ENCODE data around the gene WDR82.

WDR82 gene

DNA sequence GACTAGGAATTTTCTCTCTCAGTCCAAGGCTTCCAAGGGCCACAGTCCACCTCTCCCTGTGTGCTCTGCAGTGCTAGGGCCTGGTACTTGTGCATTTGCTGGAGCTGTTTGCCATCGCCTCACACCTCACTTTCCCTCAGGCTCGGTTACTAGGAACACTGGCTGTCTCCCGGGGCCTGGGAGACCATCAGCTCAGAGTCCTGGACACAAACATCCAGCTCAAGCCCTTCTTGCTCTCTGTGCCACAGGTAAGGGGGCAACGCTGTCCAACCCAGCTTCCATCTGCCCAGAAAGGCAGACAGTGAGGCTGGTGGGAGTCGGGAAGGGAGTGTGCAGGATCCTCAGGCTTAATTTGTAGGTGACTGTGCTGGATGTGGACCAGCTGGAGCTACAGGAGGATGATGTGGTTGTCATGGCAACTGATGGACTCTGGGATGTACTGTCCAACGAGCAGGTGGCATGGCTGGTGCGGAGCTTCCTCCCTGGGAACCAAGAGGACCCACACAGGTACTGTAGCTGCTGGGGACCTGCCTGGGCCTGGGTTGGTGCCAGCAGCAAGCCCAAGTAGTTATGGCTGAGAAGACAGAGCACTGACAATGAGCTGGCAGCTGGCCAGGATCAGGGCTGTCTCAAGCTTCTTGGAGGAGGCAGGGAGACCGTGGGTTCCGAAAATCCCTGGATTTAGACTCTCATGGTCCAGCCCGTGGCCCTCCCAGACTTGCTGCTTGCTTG is 29.5 kb downstream of the WDR82 start:
- DNase-seq (ENCODE audit: low spot score), result peak; percentile 14
- in situ Hi-C loops (cut with MboI; ENCODE audit: low pct_unique_long_range_greater_than_20kb, low sequenced_read_pairs, unreplicated experiment), result no loop called here
- TF ChIP-seq, protein P1, sequence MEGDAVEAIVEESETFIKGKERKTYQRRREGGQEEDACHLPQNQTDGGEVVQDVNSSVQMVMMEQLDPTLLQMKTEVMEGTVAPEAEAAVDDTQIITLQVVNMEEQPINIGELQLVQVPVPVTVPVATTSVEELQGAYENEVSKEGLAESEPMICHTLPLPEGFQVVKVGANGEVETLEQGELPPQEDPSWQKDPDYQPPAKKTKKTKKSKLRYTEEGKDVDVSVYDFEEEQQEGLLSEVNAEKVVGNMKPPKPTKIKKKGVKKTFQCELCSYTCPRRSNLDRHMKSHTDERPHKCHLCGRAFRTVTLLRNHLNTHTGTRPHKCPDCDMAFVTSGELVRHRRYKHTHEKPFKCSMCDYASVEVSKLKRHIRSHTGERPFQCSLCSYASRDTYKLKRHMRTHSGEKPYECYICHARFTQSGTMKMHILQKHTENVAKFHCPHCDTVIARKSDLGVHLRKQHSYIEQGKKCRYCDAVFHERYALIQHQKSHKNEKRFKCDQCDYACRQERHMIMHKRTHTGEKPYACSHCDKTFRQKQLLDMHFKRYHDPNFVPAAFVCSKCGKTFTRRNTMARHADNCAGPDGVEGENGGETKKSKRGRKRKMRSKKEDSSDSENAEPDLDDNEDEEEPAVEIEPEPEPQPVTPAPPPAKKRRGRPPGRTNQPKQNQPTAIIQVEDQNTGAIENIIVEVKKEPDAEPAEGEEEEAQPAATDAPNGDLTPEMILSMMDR (IDR thresholded peaks at IDR 0.05; ENCODE audit: extremely low read depth, insufficient read depth, missing control alignments), result no peak

DNA sequence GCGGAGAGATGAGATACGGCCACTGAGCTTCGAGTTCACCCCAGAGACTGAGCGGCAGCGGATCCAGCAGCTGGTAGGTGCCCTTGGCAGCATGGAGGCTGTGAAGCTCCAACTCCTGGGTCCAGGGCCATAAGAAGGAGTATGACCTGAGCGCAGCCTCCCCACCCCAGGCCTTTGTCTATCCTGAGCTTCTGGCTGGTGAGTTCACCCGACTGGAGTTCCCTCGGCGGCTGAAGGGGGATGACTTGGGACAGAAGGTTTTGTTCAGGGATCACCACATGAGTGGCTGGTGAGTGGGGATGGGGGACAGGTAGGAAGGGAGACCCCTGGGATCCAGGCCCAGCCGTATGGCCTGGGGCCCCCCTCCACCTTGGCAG is 30.3 kb downstream of the WDR82 start:
- no peak for DNase-seq (ENCODE audit: low spot score)
- TF ChIP-seq, protein P1 (IDR thresholded peaks at IDR 0.05; ENCODE audit: extremely low read depth, insufficient read depth, missing control alignments), result no peak
- in situ Hi-C loops (cut with MboI; ENCODE audit: low pct_unique_long_range_greater_than_20kb, low sequenced_read_pairs, unreplicated experiment), result no loop called here

DNA sequence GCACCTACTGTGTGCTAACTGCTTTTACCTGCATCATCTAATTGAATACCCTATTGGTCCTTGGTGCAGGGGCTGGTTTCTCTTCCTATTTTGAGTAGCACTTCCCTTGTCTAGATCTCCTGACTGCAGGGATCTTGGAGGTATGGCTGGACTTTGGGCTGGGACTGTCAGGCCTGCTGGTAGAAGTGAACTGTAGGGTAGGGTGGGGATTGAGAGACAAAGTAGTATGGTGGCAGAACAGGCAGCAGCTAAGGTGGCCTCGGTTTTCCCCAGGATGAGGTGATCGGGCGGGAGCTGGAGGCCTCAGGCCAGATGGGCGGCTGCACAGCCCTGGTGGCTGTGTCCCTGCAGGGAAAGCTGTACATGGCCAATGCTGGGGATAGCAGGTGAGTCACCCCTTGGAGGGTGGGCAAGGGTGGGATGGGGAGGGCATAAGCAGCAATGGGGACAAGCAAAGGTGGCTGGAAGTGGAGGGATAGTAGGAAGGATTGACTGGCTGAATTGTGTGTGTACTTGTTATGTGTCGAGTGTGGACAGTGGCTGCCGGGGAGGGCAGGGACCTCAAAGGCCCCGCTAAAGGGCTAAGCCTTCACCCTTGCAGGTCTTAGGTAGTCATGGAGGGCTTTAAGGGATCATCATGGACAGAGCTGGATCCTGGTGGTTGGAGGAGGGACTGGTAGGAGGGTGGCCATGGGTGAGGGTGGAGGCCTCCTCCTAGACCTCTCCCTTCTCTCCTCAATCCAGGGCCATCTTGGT is 30.9 kb downstream of the WDR82 start:
- TF ChIP-seq, protein P1 (IDR thresholded peaks at IDR 0.05; ENCODE audit: extremely low read depth, insufficient read depth, missing control alignments), result no peak
- peak; percentile 23 for DNase-seq (ENCODE audit: low spot score)
- in situ Hi-C loops (cut with MboI; ENCODE audit: low pct_unique_long_range_greater_than_20kb, low sequenced_read_pairs, unreplicated experiment), result no loop called here

DNA sequence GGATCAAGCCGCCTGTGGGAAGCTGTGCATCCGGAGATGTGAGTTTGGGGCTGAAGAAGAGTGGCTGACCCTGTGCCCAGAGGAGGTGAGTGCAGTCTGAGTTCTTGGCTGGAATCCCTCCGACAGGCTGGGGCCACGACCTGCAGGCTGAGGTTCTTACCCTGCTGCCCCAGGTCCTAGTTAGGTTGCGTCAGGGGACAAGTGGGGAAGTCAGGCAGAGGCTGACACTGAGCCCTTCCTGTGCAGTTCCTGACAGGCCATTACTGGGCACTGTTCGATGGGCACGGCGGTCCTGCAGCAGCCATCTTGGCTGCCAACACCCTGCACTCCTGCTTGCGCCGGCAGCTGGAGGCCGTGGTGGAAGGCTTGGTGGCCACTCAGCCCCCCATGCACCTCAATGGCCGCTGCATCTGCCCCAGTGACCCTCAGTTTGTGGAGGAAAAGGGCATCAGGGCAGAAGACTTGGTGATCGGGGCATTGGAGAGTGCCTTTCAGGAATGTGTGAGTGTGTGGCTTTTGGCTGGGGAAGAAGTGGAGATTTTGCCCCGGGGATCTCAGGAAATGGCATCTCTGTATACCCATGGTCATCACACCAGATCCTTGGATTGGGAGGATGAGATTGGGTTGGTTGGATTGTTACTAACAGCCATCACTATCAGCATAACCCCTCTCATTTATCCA is 31.6 kb downstream of the WDR82 start:
- DNase-seq (ENCODE audit: low spot score), result no peak
- in situ Hi-C loops (cut with MboI; ENCODE audit: low pct_unique_long_range_greater_than_20kb, low sequenced_read_pairs, unreplicated experiment), result no loop called here
- TF ChIP-seq, protein P1 (IDR thresholded peaks at IDR 0.05; ENCODE audit: extremely low read depth, insufficient read depth, missing control alignments), result no peak

DNA sequence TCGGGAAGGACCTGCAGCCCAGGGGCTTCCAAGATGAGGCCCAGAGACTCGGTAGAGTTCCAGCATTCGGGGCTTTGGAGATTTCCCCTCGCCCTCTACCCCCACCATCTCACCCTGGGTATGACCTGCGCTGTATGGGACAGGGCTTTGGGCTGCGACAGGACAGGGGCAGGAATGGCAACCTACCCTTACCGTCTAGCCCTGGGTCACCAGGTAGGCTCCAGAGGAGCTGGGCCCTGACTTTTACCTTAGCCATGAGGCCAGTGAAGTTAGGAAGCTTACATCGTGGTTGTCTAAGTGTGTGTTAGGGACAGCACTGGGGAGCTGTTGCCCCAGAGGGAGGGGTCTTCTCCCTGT is 32.2 kb downstream of the WDR82 start:
- DNase-seq (ENCODE audit: low spot score), result peak; percentile 44
- in situ Hi-C loops (cut with MboI; ENCODE audit: low pct_unique_long_range_greater_than_20kb, low sequenced_read_pairs, unreplicated experiment), result no loop called here

More for the DNA sequence above, 32.2 kb downstream of the WDR82 start:
- TF ChIP-seq, protein P1 (IDR thresholded peaks at IDR 0.05; ENCODE audit: extremely low read depth, insufficient read depth, missing control alignments), result no peak

Measured in GM13977 (cell line).